HG02588 (cell line): ENCODE results near the gene SPDYE4.
"Not testable (repeated sequence)": the region's sequence is repeated elsewhere in the genome, so short reads cannot be mapped to it uniquely, and the experiment has no call there.

ENCODE experiments used
- ATAC-seq: cut with Tn5 transposase; IDR thresholded peaks from one replicate; pipeline ENCODE4 v1.9.1; 2021; ENCODE audit warnings: mild to moderate bottlenecking, moderate library complexity; ENCODE audit not compliant: unreplicated experiment

Gene SPDYE4, protein sequence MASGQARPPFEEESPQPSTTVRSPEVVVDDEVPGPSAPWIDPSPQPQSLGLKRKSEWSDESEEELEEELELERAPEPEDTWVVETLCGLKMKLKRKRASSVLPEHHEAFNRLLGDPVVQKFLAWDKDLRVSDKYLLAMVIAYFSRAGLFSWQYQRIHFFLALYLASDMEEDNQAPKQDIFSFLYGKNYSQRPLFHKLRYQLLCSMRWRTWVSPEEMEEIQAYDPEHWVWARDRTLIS

DNA sequence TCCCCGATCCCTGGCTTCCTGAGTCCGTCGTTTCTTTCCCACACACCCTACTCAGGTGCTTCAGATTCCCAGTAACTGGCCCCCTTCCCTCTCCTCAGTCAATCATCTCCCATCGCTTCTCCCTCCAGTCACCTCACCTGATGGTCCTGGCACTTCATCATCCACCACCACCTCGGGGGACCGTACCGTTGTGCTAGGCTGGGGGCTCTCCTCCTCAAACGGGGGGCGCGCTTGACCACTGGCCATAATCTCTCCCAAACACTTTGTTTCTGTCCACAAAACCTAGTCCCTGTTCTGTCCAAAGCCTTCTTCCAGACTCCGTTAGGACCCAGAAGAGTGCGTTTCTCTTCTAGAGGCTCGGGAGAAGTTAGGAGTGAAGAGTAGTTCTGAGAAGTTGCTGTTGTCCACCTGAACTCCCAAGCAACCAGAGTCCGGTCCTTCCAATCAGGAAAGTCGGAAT is at the start of gene SPDYE4:
Gene SPDYE4, minus strand, starts transcription at position 410 of the 460 bp plus-strand sequence. Its CDS starts 164 bp downstream, at position 246.
- ATAC-seq = no peak

DNA sequence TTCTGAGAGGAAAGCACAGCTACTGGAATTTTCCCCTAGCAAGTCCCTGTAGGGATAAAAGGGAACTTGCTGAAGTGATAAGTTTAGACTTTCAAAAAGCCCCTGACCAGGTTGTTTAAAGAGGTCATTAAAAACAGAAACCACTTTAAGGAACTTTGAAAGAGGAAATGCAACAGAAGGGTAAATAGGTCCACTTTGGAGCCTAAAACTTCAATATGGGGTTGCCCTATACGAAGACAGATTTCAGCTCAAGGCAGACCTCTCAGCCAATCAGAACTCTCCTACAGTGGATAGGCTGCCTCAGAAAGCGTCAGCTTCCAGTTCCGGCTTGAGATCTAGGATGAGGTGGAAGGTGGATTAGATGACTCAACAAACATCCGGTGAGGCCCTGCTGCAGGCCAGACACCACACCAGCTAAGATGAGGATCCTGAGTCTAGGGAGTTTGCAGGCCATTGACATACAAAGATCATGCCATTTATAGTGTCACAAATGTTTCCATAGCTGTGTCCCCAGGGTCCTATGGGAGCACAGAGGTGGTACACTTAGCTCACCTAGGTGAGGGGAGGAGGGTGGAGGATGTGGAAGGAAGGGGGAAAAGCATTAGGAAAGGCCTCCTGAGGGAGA is 48.7 kb upstream of the SPDYE4 start:
- peak; percentile 80 for ATAC-seq

DNA sequence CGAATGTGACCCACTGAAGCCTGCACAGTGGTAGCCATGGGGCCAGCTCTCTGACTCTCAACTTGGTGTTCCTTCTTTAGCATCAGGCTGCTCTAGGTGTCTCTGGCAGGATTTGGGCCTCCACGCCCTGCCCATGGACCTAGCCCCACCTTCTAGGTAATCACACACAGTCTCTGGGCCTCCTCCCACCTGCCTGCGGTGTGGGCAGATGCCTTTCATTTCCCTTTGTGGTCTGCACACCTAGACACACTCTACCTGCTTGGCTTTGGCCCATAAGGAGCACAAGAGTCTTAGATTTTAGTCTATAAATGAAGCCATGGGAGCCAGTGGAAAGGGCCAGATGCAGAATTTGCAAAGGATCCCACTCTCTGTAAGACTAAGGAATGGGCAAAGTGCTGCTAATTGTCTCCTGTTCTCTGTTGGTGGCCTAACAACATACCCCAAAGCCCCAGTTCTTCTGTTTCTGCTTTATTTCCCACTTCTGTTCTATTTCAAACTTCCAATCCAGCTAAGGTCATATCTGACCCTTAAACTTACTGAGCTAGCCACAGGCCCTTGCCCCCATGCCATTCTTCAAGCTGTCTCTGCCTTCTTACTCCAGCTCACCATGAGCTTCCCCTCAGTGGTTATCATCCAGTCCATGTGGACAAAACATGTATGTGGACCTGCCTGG is 48.0 kb upstream of the SPDYE4 start:
- ATAC-seq = peak; percentile 28

GRCh38 chr17:8805396-8805795 is 47.0 kb upstream of the SPDYE4 start:
- ATAC-seq = not testable (repeated sequence)

- ATAC-seq = no peak
These were observed 45.4 kb upstream of the SPDYE4 start for GRCh38 chr17:8803531-8804420.

GRCh38 chr17:8801135-8801840 is 42.9 kb upstream of the SPDYE4 start:
- ATAC-seq = no peak

DNA sequence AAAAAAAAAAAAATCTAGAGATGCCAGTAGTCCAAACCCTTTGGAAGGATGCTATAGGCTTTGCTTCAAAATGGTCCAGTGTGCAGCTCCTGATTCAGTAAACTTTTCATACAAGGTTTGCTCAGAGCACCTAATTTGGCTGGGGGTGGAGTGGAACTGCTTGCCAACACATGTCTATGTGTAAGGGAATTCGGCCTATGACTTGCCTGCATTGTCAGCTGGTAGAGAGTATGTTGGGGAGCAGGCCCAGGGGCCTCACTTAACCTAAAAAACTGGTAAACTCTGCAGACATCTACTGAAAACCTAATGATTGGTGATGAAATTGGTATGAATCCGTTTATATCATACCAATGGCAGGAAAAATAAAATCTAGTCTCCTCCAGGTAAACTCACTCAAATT is 42.3 kb upstream of the SPDYE4 start:
- no peak for ATAC-seq

DNA sequence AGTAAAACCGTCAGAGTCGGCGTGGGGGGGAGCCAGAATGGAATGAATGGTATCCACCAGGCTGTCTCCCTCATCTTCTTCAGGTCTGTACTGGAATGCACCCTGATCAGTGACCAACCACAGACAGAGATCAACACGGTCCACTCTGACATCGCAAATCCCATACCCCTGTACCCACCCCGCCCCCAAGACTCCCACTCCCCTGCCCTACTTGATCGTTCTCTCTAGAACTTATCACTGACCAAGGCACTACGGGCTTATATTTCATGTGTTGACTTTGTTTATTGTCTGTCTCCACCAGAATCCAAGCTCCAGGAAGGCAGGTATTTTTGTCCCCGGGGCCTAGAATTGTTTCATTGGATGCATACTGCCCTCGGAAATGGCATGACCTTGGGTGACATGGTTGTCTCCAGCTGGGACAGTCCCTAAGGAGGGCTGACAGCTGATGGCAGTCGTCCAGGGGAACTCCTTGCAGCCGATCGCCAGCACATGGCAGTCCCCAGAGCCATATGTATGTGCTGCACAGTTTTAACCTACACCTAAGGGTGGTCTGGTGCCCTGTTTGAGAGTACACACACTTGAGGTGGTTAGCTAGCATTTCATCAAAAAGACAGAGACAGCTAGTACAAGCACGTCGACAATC is 41.3 kb upstream of the SPDYE4 start:
- ATAC-seq = no peak

DNA sequence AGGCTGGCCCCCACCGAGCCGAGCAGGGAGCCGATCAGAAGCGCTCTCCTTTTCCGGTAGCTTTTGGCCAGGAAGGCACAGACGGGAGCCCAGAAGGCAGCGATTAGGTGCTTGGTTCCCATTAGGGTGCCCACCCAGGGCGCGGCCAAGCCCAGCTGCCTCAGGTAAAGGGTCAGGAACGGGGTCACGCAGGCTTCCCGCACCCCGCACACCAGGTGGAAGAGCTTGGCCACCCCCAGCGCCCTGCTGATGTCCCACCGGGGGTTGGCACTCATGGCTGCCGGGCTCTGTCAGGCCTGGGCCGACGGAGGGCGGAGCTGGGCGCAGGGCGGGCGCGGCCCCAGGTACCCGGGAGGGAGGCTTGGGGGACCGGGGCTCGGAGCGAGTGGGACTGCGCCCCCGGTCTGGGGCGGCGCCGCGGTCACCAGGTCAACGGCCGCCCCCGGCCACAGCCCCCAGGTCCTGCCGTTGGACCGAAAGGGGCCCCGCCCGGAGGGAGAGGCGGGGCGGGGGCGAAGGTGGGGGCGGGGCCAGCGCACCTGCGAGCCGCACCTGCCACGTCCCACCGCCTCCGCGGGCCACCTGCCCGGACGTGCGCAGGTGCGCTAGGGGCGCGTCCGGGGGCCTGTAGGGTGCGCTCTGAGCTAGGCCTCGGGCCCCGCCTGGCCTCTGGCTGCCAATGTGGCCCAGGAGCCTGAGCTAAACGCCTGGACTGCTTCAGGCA is 40.7 kb upstream of the SPDYE4 start, which contains the start of gene MFSD6L:
Gene MFSD6L, minus strand, starts transcription at position 520 of the 724 bp plus-strand sequence. Its CDS starts 245 bp downstream, at position 275.
- ATAC-seq = no peak

- ATAC-seq = no peak
These were observed 40.0 kb upstream of the SPDYE4 start for GRCh38 chr17:8798176-8798845.

DNA sequence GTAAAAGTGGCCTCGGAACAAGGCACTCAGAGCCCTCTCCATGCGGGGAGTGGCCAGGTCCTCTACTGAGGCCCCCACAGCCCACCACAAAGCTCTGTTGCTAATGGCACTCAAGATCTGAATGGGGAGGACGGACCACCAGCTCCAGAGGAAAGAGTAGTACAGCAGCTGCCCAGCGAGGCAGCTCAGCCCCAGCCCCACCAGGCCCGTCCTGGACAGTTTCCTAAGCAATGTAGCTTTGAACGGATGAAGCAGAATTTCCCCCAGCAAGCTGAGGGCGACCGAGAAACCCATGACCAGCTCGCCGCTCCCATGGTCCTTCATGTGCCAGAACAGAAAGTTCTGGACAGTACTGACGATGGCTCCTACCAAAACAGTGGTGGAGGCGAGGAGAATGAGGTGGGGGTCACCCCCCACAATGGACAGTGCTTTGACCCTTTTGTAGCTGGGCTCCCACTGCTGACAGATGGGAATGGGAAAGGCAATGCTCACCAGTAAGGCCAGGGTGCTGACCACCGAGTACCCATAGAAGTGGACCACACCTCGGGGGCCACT is 39.4 kb upstream of the SPDYE4 start:
- ATAC-seq = no peak

- no peak for ATAC-seq
These were observed 36.3 kb upstream of the SPDYE4 start for GRCh38 chr17:8794636-8795035.

DNA sequence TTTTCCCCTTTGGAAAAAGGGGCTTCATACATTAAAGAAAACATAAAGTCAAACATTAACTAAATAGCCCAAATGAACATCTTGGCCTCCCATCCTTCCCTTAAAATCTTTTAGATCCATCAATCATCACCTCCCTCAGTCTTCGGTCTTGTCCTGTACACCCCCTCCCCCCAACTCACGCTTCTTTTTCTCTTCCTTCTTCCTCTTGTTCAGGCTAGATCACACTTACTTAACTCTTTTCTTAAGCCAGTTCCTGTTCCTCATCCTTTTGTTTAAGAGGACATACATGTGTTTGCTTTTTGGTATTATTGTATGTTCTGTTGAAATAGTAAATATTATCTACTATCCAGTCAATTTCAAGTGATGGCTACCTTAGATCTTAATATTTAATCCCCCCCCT is 35.3 kb upstream of the SPDYE4 start:
- no peak for ATAC-seq

GRCh38 chr17:8792646-8793045 is 34.3 kb upstream of the SPDYE4 start:
- no peak for ATAC-seq

DNA sequence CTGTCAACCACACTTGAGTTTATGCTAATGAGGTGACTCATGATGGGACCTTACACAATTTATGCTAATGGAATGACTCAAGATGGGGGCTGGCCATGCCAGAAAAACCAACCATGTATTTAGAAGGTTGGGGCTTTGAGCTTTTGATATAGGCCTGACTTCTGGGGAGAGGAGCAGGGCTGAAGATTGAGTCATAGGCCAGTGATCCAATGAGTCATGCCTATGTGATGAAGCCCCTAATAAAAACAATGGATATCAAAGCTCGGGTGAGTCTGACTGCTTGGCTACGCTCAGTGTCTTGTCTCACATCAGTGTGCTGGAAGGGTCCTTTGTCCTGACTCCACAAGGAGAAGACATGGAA is 33.5 kb upstream of the SPDYE4 start:
- ATAC-seq = no peak

GRCh38 chr17:8791248-8791909 is 33.0 kb upstream of the SPDYE4 start:
- ATAC-seq = no peak

DNA sequence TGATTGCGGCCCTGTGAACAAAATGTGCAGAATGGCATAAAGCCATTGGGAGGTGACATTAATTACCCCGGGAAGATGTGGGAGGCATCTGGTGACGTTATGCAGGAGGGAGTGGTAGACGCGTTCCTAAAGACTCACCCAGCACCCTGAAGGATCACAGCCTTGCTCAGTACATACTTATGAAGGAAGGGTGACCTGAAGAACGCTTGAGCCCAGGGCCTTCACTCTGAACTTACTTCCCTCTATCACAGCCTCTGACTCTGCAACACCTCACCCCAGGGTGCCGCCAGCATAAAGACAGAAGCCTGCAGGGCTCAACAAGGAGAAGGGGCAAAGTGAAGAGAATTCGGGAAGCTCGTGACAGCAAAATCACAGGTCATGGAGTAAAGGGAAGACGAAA is 31.4 kb upstream of the SPDYE4 start:
- no peak for ATAC-seq

DNA sequence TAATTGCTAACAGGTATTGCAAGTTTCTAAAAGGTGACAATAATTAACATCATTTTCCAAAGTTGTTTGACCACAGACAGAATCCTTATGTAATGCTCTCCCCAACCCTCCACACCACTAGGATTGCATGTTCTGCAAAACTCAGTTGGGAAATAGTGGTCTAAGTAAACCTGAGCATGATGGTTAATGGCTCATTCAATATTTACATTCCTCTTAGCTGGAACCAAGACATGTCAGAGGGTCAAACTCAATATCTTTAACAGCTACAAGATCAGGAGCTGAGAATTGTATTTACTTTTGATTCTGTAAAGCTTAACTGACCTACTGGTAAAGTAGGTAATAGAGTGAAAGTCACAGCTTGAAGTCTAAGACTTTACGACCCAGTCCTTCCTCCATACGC is 30.7 kb upstream of the SPDYE4 start:
- ATAC-seq = no peak
